Ovary (tissue), 9 donors: ENCODE measurements around the gene SNAPC2. TPM values are rescaled to one million over a fixed set of nuclear protein-coding genes. Genes with fewer than 3 reads are reported as not detected.

Experiments
- DNase-seq, 5 donors: peaks; one replicate each; pipeline ENCODE4 v3.0.0-alpha.2; 2019 to 2020
- H3K27ac ChIP-seq, 2 donors: fragments of 200-600 bp; one replicate each; pipeline versions ENCODE4 v1.5.1 to v1.8.0; 2019 to 2022
- H3K27me3 ChIP-seq: fragments of 200-600 bp; one replicate; pipeline ENCODE4 v1.8.0; 2022
- H3K36me3 ChIP-seq: fragments of 200-600 bp; sonication (generic); one replicate; pipeline ENCODE4 v1.5.1; 2019
- H3K4me1 ChIP-seq: one replicate; pipeline ENCODE4 v1.8.1; 2013; ENCODE audit warnings: mild to moderate bottlenecking, moderate library complexity; ENCODE audit not compliant: insufficient read depth
- H3K4me3 ChIP-seq: fragments of 200-600 bp; sonication (generic); one replicate; pipeline ENCODE4 v1.5.1; 2017
- H3K9me3 ChIP-seq, 2 donors: fragments of 200-600 bp in 1 of 2; sonication (generic) in 1 of 2; one replicate each; pipeline versions ENCODE4 v1.5.1 to v1.8.1; 2013 to 2019; ENCODE audit warnings: mild to moderate bottlenecking in 1 of 2, moderate library complexity in 1 of 2
- CTCF ChIP-seq, 3 donors: fragments of 450-650 bp in 2 of 3; fragments of 200-600 bp in 1 of 3; IDR thresholded peaks; one replicate each; pipeline versions ENCODE4 v1.5.1 to v1.8.0; 2016 to 2022; ENCODE audit warnings: antibody characterized with exemption in 3 of 3, mild to moderate bottlenecking in 1 of 3
- EP300 ChIP-seq: sonication (generic); formaldehyde crosslinking; IDR thresholded peaks from one replicate; pipeline ENCODE4 v1.6.1; 2017; ENCODE audit warnings: antibody characterized with exemption
- POLR2A ChIP-seq: fragments of 450-650 bp; IDR thresholded peaks from one replicate; pipeline ENCODE4 v1.6.1; 2017; ENCODE audit warnings: antibody characterized with exemption, mild to moderate bottlenecking, moderate library complexity
- WGBS, 3 donors: extraction: QIAGEN DNeasy Blood & Tissue Kit in 1 of 3; methylation state at CpG; one replicate each; pipeline versions ENCODE4 v1.1.5 to v1.1.7; 2013 to 2017; 5-methylcytosine and 5-hydroxymethylcytosine counted together
- intact Hi-C, 4 donors: fragments of 100-400 bp; cut with DNase I; formaldehyde crosslinking; loops; one replicate each; pipeline versions ENCODE4 v1.11.0 to v1.15.1; 2022 to 2023
- polyA plus RNA-seq, 2 donors: library from polyadenylated mRNA; stranded (reverse); fragments of 200-250 nt in 1 of 2; fragments of 350-450 nt in 1 of 2; fragmentation: Illumina TruSeq in 1 of 2; extraction: RNeasy Lipid Tissue Mini Kit (QIAGEN cat#74804) in 1 of 2; gene quantifications; one replicate each; pipeline ENCODE4 v1.2.3, GENCODE V29; 2013 to 2014
- total RNA-seq, 7 donors: library from RNA; depleted of rRNA in 2 of 7; stranded (reverse); fragments of >200 nt in 2 of 7; fragmentation: NEBNext Ultra II Directional in 3 of 7; extraction: Animal tissue kit (Norgen Biotek cat#: 25700) in 3 of 7; gene quantifications; one replicate each; pipeline versions ENCODE4 v1.1.0 to v1.2.4, GENCODE V29; 2016 to 2023
- donor health status: DM: no; HTN: no; CAD: no; lungs with moderate emphysema.
- donor health status: DM: no; HTN: no; CAD: no.
- donor health status: Bipolar disorder and iron deficiency.
- donor health status: DM: yes; HTN: yes; CAD: no.
- donor health status: DM: no; HTN: no; CAD: no.
- donor health status: DM: yes; HTN: yes; CAD: no.

SNAPC2 gene
- total and polyA plus RNA-seq, 9 donors, result 1.8 to 26.6 (median 16.3) TPM

GRCh38 chr19:7877249-7877836 lies 42.8 kb upstream of the SNAPC2 start:
- Histone ChIP-seq H3K36me3 (no peaks in the 10 kb centered on the region), H3K4me3 (no peak overlapping the region), H3K27me3 (no peaks in the 10 kb centered on the region), H3K9me3 (no peaks in the 10 kb centered on the region), H3K27ac (no peak overlapping the region), H3K4me1 (no peaks in the 10 kb centered on the region)
- intact Hi-C loops, result no loop called here
- WGBS, 3 donors, result 49 to 50% (median 49%) methylated on average over 6 of the region's 6 CpGs
- DNase-seq, result no peak
- TF ChIP-seq EP300 (no peak), POLR2A (no peak), CTCF (IDR thresholded peaks at IDR 0.05) (no peak)

- TF ChIP-seq POLR2A (no peak), CTCF (IDR thresholded peaks at IDR 0.05) (no peak), EP300 (no peak)
- Histone ChIP-seq H3K27ac (no peak overlapping the region), H3K4me3 (no peak overlapping the region), H3K4me1 (no peaks in the 10 kb centered on the region), H3K27me3 (no peaks in the 10 kb centered on the region), H3K9me3 (no peaks in the 10 kb centered on the region), H3K36me3 (no peaks in the 10 kb centered on the region)
- peak in 1 of 5 donors; percentile 17 for DNase-seq
- intact Hi-C loops, result no loop called here
- WGBS, 3 donors, result 61 to 64% (median 62%) methylated on average over 18 of the region's 18 CpGs
Observed at GRCh38 chr19:7879111-7879807, 40.9 kb upstream of the SNAPC2 start.

- intact Hi-C loops, result no loop called here
- no peak for DNase-seq
- H3K36me3 ChIP-seq, result no peaks in the 10 kb centered on the region
- no peaks in the 10 kb centered on the region for H3K27me3 ChIP-seq
- H3K9me3 ChIP-seq, result no peaks in the 10 kb centered on the region
- TF ChIP-seq EP300, result no peak
- TF ChIP-seq POLR2A, result no peak
- TF ChIP-seq CTCF (IDR thresholded peaks at IDR 0.05), result no peak
- H3K27ac ChIP-seq, result no peak overlapping the region
- H3K4me3 ChIP-seq, result no peak overlapping the region
- 71 to 78% (median 72%) methylated on average over 19 of the region's 19 CpGs for WGBS, 3 donors
- no peaks in the 10 kb centered on the region for H3K4me1 ChIP-seq
Observed at GRCh38 chr19:7879836-7880235, 40.3 kb upstream of the SNAPC2 start.

- Histone ChIP-seq H3K27me3 (no peaks in the 10 kb centered on the region), H3K9me3 (no peaks in the 10 kb centered on the region), H3K27ac (no peak overlapping the region), H3K4me3 (no peak overlapping the region), H3K36me3 (no peaks in the 10 kb centered on the region), H3K4me1 (no peaks in the 10 kb centered on the region)
- no peak for TF ChIP-seq CTCF (IDR thresholded peaks at IDR 0.05)
- no peak for TF ChIP-seq EP300
- no peak for TF ChIP-seq POLR2A
- 88 to 93% (median 89%) methylated on average over 3 of the region's 3 CpGs for WGBS, 3 donors
- DNase-seq, result no peak
- intact Hi-C loops, result no loop called here
Observed at GRCh38 chr19:7881910-7882309, 38.2 kb upstream of the SNAPC2 start.
